ENCODE measurements around the gene ANO9. TPM values are rescaled to one million over a fixed set of nuclear protein-coding genes. Genes with fewer than 3 reads are reported as not detected.

ANO9 gene
- total RNA-seq: 1.4 TPM

GRCh38 chr11:441418-442274 is at the start of gene ANO9:
Gene ANO9 (minus strand): TSS chr11:442011. CDS start chr11:441926, 85 bp downstream.

DNA sequence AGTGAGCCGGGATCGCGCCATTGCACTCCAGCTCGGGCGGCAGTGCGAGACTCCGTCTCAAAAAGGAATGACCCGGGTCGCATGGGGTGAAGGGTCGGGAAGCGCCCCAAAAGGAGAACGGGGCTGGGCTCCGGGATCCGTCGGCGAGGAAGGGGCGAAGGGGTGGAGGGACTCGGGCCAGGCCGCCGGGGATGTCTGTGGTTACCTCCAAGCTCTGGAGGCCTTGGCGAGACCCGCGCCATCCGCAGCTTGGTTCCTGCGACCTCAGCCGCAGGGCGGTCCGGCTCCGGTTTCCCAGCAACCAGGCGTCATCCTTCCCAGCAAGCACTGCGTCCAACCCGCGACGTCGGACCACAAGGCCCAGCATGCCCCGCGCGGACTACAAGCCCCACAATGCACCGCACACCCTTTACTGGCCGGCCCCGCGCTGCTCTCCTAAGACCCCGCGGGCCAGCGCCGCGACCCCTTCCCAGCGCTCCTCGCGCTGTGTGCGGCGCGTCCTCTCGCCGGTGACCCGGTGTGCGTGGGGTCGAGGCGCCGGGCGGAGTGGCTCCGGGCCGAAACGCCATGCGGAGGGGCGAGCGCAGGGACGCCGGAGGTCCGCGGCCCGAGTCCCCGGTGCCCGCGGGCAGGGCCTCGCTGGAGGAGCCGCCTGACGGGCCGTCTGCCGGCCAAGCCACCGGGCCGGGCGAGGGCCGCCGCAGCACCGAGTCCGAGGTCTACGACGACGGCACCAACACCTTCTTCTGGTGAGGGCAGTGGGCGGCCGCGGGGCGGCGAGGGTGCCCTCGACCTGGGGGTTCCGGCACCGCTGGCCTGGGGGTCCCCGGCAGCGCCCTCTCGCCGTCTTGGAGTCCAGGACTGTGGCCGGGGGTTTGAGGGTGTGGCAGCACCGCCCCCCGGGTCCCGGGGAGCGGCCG is 8.3 kb upstream of the ANO9 start, which contains the start of gene PTDSS2:
Gene PTDSS2 (plus strand): TSS at position 391 of the 920 bp plus-strand sequence. CDS start 177 bp downstream, at position 568.

DNA sequence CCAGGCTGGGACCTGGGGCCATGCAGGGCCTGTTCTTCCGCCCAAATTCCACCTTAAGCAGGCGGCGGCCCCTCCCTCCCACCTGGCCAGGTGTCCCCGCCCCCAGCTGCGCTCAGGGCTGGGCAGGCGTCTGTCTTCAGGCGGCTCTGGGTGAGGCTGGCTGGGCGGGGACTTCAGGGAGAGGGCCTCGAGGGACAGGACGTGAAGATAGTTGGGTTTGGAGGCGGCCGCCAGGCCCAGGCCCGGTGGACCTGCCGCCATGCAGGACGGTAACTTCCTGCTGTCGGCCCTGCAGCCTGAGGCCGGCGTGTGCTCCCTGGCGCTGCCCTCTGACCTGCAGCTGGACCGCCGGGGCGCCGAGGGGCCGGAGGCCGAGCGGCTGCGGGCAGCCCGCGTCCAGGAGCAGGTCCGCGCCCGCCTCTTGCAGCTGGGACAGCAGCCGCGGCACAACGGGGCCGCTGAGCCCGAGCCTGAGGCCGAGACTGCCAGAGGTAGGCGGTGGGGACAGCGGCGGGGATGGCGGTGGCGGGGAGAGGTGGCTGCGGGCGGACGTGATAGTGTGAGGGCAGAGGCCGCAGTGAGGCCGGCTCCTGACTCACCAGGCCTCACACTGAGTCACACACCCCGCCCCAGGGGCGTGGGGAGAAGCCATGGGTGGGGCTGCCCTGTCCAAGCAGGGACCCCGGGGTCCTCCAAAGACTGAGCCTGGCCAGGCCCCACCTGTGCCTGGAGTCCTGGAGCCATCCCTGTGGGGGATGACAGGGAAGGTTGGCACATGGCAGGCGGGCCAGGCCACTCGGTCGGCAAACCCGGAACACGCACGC is 47.6 kb downstream of the ANO9 start, which contains the start of gene PKP3:
Gene PKP3 (plus strand): TSS at position 176 of the 824 bp plus-strand sequence. CDS start 84 bp downstream, at position 260.

GRCh38 chr11:369336-370018 is 72.3 kb downstream of the ANO9 start, which contains the start of gene B4GALNT4:
Gene B4GALNT4 (plus strand): TSS chr11:369499. CDS start chr11:369804, 305 bp downstream.

Other genes with a start within 250 kb of the ANO9 start
- not detected for gene SCGB1C1, start 248.9 kb downstream of the ANO9 start, total RNA-seq
- gene BET1L, start 234.6 kb downstream of the ANO9 start, total RNA-seq: 33.9 TPM
- 81.7 TPM for gene RIC8A, start 234.3 kb downstream of the ANO9 start, total RNA-seq
- 26.3 TPM for gene SIRT3, start 205.7 kb downstream of the ANO9 start, total RNA-seq
- gene PSMD13, start 205.0 kb downstream of the ANO9 start, total RNA-seq: 77.6 TPM
- gene NLRP6, start 163.6 kb downstream of the ANO9 start, total RNA-seq: 0.22 TPM
- gene PGGHG, start 152.9 kb downstream of the ANO9 start, total RNA-seq: 22.1 TPM
- gene IFITM5, start 142.5 kb downstream of the ANO9 start, total RNA-seq: not detected
- 11.1 TPM for gene IFITM2, start 134.2 kb downstream of the ANO9 start, total RNA-seq
- 20.2 TPM for gene IFITM1, start 128.0 kb downstream of the ANO9 start, total RNA-seq
- gene IFITM3, start 121.2 kb downstream of the ANO9 start, total RNA-seq: 43.5 TPM
- 71.6 TPM for gene B4GALNT4, start 72.5 kb downstream of the ANO9 start, total RNA-seq
- gene PKP3, start 47.8 kb downstream of the ANO9 start, total RNA-seq: 5.5 TPM
- 13.3 TPM for gene SIGIRR, start 27.0 kb downstream of the ANO9 start, total RNA-seq
- 36.4 TPM for gene PTDSS2, start 8.3 kb upstream of the ANO9 start, total RNA-seq
- 116 TPM for gene RNH1, start 65.2 kb upstream of the ANO9 start, total RNA-seq
- gene HRAS, start 93.6 kb upstream of the ANO9 start, total RNA-seq: 26.4 TPM
- gene LRRC56, start 95.5 kb upstream of the ANO9 start, total RNA-seq: 1.2 TPM
- gene LMNTD2, start 118.7 kb upstream of the ANO9 start, total RNA-seq: 0.33 TPM
- 10.8 TPM for gene RASSF7, start 119.0 kb upstream of the ANO9 start, total RNA-seq
- gene PHRF1, start 134.5 kb upstream of the ANO9 start, total RNA-seq: 34.7 TPM
- 12.1 TPM for gene IRF7, start 173.9 kb upstream of the ANO9 start, total RNA-seq
- 0.88 TPM for gene CDHR5, start 182.9 kb upstream of the ANO9 start, total RNA-seq
- not detected for gene SCT, start 185.2 kb upstream of the ANO9 start, total RNA-seq
- 1.2 TPM for gene DRD4, start 195.3 kb upstream of the ANO9 start, total RNA-seq

Measured in camera-type eye (tissue), 1 donor.